ENCODE data around the gene BCO2. TPM values are rescaled to one million over a fixed set of nuclear protein-coding genes. Genes with fewer than 3 reads are reported as not detected.
"Not testable (repeated sequence)": the region's sequence is repeated elsewhere in the genome, so short reads cannot be mapped to it uniquely, and the experiment has no call there.

BCO2 gene
- total and polyA plus RNA-seq, 2 experiments from 2014 or later = 44.2 to 69.4 TPM

DNA sequence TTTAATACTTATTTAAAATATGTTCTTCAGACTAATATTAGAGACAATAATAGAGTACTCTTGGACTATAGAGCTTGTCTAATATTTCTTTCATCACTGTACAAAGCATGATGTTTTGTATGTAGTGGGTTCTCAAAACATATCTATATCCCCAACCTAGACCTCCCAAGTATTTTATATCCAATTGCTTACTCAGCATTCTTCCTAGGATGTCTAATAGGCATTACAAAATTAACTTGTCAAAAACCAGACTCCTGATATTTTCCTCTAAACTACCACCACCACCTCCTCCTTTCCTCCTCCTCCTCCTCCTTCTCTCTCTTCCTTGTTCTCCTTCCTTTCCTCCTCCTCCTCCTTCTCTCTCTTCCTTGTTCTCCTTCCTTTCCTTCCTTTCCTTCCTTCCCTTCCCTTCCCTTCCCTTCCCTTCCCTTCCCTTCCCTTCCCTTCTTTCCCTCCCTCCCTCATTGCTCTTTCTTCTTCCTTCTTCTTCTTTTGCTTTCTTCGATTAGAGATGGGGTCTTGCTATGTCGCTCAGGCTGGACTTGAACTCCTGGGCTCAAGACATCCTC is 21.3 kb downstream of the BCO2 start:
- H3K9me3 ChIP-seq (ENCODE audit: low read depth) = no peaks in the 10 kb centered on the region
- H3K4me1 ChIP-seq (ENCODE audit: low read depth) = no peaks in the 10 kb centered on the region
- no peak overlapping the region for H3K27ac ChIP-seq
- peaks cover 22% of the 10 kb centered on the region for H3K36me3 ChIP-seq
- DNase-seq (ENCODE audit: low read depth in 1 of 2, low spot score in 1 of 2) = no peak
- H3K27me3 ChIP-seq = no peaks in the 10 kb centered on the region
- no peak overlapping the region for H3K4me3 ChIP-seq
- TF ChIP-seq, protein P1, sequence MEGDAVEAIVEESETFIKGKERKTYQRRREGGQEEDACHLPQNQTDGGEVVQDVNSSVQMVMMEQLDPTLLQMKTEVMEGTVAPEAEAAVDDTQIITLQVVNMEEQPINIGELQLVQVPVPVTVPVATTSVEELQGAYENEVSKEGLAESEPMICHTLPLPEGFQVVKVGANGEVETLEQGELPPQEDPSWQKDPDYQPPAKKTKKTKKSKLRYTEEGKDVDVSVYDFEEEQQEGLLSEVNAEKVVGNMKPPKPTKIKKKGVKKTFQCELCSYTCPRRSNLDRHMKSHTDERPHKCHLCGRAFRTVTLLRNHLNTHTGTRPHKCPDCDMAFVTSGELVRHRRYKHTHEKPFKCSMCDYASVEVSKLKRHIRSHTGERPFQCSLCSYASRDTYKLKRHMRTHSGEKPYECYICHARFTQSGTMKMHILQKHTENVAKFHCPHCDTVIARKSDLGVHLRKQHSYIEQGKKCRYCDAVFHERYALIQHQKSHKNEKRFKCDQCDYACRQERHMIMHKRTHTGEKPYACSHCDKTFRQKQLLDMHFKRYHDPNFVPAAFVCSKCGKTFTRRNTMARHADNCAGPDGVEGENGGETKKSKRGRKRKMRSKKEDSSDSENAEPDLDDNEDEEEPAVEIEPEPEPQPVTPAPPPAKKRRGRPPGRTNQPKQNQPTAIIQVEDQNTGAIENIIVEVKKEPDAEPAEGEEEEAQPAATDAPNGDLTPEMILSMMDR (IDR thresholded peaks at IDR 0.05; ENCODE audit: low read depth, low read length) = no peak

DNA sequence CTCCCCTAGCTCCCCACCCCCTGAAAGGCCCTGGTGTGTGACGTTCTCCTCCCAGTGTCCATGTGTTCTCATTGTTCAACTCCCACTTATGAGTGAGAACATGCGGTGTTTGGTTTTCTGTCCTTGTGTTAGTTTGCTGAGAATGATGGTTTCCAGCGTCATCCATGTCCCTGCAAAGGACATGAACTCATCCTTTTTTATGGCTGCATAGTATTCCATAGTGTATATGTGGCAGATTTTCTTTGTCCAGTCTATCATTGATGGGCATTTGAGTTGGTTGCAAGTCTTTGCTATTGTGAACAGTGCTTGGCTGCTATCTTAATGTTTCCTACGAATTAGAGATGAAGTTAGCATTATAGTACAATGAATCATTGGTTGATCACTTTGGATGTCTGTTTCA is 23.8 kb downstream of the BCO2 start:
- H3K4me3 ChIP-seq; DNase-seq (ENCODE audit: low read depth in 1 of 2, low spot score in 1 of 2); H3K4me1 ChIP-seq (ENCODE audit: low read depth); H3K27ac ChIP-seq; H3K27me3 ChIP-seq; H3K9me3 ChIP-seq (ENCODE audit: low read depth): not testable (repeated sequence)
- H3K36me3 ChIP-seq = peaks cover 29% of the 10 kb centered on the region

DNA sequence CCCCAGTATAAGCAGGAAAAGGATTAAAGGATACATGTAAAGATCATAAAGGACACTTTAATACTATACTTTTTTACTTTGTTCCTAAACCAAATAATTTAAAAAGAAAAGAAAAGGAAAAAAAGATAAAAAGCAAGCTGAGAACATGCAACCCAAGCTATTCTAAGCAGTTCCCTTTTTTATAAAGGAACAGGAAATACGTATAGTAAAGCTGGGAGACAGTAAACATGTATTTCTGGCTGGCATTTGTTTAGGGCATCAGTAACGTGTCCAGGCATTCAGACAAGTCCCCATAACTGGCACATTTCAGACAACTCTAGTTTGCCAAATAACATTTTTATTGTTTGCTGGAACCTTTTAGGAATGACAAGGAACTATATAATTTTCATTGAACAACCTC is 24.9 kb downstream of the BCO2 start:
- no peak overlapping the region for H3K4me3 ChIP-seq
- H3K36me3 ChIP-seq = peaks cover 32% of the 10 kb centered on the region
- no peaks in the 10 kb centered on the region for H3K4me1 ChIP-seq (ENCODE audit: low read depth)
- no peaks in the 10 kb centered on the region for H3K27me3 ChIP-seq
- no peak overlapping the region for H3K27ac ChIP-seq
- TF ChIP-seq, protein P1 (IDR thresholded peaks at IDR 0.05; ENCODE audit: low read depth, low read length) = no peak
- no peaks in the 10 kb centered on the region for H3K9me3 ChIP-seq (ENCODE audit: low read depth)
- DNase-seq (ENCODE audit: low read depth in 1 of 2, low spot score in 1 of 2) = no peak

DNA sequence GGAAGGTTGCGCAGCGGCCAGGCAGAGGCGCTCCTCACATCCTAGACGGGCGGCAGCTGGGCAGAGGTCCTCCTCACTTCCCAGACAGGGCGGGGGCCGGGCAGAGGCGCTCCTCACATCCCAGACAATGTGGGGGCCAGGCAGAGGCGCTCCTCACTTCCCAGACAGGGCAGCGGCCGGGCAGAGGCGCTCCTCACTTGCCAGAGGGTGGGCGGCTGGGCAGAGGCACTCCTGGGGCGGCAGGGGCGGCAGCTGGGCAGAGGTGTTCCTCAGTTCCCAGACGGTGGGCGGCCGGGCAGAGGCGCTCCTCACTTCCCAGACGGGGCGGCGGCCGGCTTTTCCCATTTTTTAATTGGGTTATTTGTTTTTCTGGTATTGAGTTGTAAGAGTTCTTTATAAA is 30.8 kb downstream of the BCO2 start:
- H3K4me1 ChIP-seq (ENCODE audit: low read depth) = no peaks in the 10 kb centered on the region
- no peaks in the 10 kb centered on the region for H3K9me3 ChIP-seq (ENCODE audit: low read depth)
- peaks cover 32% of the 10 kb centered on the region for H3K36me3 ChIP-seq
- no peak for DNase-seq (ENCODE audit: low read depth in 1 of 2, low spot score in 1 of 2)
- no peak overlapping the region for H3K4me3 ChIP-seq
- no peaks in the 10 kb centered on the region for H3K27me3 ChIP-seq
- H3K27ac ChIP-seq = no peak overlapping the region
- TF ChIP-seq, protein P1 (IDR thresholded peaks at IDR 0.05; ENCODE audit: low read depth, low read length) = no peak

DNA sequence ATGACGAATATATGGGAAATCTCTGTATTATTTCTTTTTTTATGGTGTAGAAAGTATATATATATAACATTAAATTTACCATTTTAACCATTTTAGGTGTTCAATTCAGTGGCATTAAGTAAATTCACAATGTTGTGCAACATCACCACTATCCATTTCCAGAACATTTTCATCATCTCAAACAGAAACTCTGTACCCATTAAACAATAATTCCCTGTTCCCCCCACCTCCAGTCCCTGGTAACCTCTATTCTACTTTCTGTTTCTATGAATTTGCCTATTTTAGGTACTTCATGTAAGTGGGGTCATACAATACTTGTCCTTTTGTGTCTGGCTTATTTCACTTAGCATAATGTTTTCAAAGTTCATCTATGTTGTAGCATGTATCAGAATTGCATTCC is 35.6 kb downstream of the BCO2 start:
- Histone ChIP-seq H3K4me3 (no peak overlapping the region), H3K27ac (no peak overlapping the region), H3K27me3 (no peaks in the 10 kb centered on the region), H3K4me1 (ENCODE audit: low read depth) (no peaks in the 10 kb centered on the region), H3K36me3 (peaks cover 8% of the 10 kb centered on the region), H3K9me3 (ENCODE audit: low read depth) (no peaks in the 10 kb centered on the region)
- TF ChIP-seq, protein P1 (IDR thresholded peaks at IDR 0.05; ENCODE audit: low read depth, low read length) = no peak
- no peak for DNase-seq (ENCODE audit: low read depth in 1 of 2, low spot score in 1 of 2)

DNA sequence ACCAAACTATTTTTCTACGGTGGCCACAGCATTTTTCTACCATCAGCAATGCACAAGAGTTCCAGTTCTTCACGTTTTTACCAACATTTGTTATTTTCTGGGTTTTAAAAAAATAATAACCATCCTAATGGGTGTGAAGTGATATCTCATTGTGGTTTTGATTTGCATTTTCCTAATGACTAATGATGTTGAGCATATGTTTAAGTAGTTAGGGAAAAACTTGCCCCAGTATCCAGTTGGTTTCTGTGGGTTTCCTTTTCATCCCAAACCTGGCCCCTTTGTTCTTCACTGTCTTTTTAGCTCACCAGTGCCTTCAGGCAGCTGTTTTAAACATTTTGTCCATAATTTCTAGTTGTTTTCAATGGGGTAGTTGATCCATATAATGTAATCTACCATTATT is 36.2 kb downstream of the BCO2 start:
- no peaks in the 10 kb centered on the region for H3K4me1 ChIP-seq (ENCODE audit: low read depth)
- H3K27ac ChIP-seq = no peak overlapping the region
- DNase-seq (ENCODE audit: low read depth in 1 of 2, low spot score in 1 of 2) = no peak
- H3K4me3 ChIP-seq = no peak overlapping the region
- TF ChIP-seq, protein P1 (IDR thresholded peaks at IDR 0.05; ENCODE audit: low read depth, low read length) = no peak
- no peaks in the 10 kb centered on the region for H3K27me3 ChIP-seq
- no peaks in the 10 kb centered on the region for H3K9me3 ChIP-seq (ENCODE audit: low read depth)
- peaks cover 14% of the 10 kb centered on the region for H3K36me3 ChIP-seq

Measured in cardiac muscle cell (in vitro differentiated cells and primary cell).